Ramos (cell line): Measurements from ENCODE around the gene PPFIA2.

Experiments used
- in situ Hi-C: fragments of 300-500 bp; cut with MboI; formaldehyde crosslinking; loops from one replicate; pipeline ENCODE4 v1.14.3; 2022; ENCODE audit warnings: low sequenced_read_pairs; ENCODE audit not compliant: unreplicated experiment

PPFIA2 gene

DNA sequence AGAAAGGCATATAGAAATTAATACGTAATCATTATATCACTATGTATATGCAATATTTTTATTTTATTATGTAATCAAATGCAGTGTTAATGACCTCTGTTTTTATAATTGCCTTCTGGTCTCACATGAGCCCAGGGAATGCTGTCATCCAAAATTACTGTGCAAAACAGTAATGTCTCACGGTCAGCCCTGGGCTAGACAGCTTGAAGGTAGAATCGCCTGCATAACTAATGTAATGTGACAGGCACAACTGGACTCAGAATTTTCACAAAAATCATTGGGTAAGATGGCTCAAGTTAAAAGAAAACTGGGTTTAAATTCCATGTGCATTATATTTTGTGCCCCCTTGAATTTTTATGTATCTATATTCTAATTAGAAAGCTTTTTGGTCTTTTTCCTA lies 293.3 kb downstream of the PPFIA2 start:
- in situ Hi-C loops = no loop called here

DNA sequence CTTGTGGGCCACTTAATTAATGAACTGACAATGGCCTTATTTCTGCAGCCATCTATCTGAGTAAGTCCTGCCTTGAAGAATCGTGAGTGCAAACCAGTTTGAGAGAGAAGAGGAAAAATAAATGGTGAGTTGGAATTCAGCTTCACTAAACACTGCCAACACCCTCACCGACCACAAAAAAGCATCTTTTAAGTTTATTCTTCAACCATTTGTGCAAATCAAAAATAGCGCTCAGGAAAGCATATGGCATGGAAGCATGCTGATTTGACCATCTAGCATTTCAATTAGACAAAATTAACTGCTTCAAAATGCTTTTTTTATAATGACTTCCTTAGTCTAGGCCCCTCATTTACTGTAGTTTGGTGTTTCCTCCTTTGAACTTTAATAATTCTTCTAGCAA lies 294.0 kb downstream of the PPFIA2 start:
- in situ Hi-C loops = no loop called here

DNA sequence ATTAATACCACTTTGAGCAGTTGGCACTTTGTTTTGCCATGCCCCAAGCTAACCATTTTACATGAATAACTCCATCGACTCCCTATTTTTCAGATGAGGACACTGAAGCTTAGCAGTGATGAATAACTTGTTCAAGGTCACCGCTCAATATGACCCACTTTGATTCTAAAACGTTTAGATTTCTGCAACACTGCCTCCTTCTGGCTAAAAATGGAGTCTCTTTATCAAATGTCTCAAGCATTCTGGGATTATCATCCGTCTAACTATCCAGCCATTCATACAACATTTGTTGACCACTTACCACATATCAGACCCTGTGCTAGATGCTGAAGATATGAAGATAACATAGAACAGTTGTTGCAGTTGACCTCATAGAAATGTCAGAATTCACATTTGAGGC lies 298.0 kb downstream of the PPFIA2 start:
- in situ Hi-C loops = no loop called here

DNA sequence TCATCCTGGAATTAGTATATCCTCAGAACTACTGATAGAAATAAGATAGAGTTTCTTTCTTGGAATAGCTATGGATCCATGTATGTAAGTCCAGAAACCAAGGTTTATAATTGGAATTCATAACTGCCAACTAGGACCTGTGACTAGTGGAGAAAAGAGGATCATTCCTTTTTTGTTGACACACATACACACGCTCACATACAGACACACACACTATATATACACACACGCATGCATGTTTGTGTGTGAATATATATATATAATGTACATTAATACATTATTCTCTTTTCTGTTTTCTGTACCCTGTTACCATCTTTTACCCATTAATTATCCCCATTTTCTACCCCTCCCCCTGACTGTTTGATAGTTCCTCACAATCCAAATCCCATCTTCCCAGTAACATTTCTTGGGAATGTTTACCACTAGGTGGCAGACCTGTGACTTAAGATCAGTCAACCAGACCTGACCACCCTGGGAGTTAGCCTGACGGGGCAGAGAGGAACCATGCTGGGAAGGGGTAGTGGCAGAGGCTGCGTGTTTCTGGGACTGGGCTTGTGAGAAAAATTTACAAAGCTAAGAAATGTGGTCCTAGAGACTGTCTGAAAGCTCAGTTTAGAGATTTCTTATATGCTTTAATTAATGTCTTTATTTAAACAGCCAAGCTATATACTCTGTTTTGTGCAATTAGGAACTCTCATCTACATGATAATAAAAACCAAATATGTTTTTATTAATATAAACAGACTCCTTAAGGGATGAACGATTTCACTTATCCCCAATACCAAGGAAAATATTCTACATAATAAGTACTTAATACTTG lies 308.0 kb downstream of the PPFIA2 start:
- in situ Hi-C loops = no loop called here

DNA sequence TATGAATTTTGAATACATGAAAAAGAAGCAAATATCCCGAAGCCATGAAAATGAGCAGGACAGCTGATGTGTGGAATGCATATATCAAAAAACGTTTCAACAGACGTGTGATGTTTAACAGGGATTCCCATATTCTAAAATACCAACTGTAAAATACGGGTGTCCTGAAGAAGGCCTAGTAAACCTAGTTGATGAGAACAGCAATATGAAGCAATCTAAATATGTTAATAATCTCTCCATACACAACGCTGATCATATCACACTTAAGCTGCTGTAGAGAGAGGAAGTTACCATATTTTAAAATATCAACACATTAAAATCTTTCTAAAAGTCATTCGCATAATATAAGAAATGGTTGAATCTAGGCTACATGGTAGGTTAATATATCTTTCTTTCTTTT lies 317.5 kb downstream of the PPFIA2 start:
- in situ Hi-C loops = no loop called here

DNA sequence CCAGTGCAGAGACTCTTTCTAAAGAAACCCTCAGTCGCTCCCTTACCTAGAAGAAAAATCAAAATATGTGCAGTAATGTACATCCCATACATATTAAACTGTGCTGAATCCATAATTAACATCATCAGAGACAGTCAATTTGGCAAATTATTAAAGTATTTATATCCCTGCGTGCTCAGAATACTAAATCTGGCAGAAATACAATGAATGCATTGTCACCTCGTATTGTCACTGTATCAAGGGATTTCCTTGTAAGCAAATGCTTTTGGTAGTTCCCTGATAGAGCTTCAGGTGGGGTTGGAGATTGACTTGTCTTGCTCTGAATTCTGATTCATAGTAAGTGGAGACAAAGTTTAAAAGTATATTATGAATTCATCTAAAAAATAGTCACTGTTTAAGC lies 319.1 kb downstream of the PPFIA2 start:
- in situ Hi-C loops = no loop called here

DNA sequence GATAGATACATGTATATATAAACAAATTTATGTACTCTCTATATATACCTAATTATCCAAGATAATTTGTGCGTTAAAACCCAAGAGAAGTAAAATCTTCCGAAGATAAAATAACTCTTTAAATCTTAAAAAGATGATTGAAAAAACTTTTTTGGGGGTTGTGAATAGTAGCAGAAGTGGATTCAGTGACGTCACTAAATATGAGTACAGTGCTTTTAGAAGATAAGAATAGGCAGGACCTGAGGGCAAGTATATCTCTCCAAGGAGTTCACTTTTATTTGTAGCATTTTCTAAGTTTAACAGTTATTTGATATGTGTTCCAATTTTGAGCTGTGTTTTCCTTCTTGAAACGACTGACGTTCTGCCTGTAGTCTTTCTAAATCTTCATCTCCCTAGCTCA lies 319.8 kb downstream of the PPFIA2 start:
- in situ Hi-C loops = no loop called here

DNA sequence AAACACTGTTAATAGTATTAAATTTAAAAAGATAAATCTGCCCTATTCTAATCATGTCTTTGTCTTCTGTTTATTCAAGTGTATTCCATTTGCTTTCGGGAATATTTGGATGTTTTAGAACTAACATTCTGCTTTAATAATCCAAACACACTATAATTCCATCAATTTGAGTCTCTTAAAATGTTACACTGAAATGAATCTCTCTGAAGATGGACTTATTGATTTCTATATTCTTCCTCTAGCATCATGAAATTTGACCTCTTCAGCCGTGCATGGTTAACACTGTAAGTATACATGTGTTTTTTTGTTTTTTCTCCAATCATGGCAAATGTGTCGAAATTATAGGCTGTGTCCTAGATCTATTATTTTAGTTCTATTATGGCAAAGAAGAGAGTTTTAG lies 342.1 kb downstream of the PPFIA2 start:
- in situ Hi-C loops = no loop called here

DNA sequence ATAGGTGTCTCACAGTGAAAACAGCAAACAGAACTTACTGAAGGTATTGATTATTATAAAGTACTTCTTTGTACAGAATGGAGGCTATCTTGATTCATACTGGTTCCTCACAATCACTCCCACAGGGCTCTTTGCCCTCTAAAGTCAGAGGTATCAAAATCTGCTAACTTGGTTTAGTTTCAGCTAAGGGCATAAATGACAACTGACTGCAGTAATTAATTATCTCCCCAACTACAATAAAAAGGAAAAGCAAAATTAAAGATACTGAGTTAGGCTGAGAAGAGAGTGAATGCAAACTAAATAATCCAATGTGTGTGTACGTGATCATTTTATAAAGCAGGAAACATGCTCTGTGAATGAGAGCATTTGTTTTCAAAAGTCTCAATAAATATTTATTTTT lies 342.6 kb downstream of the PPFIA2 start:
- in situ Hi-C loops = no loop called here

DNA sequence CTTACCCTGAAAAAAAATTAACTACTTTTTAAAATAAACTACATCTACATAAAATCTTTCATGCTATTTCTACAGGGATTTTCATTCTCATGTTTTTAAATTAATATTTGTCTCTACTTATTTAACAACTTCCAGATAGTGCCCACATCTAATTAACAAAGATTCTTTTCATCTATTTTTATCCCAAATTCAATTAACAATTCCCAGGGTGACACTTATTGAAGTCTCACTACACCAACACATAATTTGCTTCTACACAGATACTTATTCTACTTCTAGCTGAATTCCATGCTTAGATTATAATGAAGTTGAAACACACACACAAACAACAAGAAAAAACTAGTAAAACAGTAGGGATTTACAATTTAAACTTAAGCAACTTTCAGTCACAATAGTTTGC lies 344.7 kb downstream of the PPFIA2 start:
- in situ Hi-C loops = no loop called here

DNA sequence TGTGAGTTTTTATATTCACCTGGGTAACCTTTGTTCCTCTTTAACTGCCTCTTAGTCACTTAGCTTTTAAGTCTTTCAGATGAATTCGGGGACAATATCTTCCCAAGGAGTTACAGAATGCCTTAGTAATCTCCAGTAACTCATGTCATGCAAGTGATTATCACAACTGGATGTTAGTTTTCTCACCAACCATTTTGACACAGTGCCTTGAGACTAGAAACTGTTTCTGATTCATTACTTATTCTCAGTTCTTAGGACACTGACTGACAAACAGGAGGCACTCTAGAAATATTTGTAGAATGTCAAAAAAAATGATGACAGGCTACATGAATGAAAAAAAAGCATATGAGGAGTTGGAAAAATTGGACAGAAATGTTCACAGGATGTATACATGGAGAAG lies 346.2 kb downstream of the PPFIA2 start:
- in situ Hi-C loops = no loop called here

DNA sequence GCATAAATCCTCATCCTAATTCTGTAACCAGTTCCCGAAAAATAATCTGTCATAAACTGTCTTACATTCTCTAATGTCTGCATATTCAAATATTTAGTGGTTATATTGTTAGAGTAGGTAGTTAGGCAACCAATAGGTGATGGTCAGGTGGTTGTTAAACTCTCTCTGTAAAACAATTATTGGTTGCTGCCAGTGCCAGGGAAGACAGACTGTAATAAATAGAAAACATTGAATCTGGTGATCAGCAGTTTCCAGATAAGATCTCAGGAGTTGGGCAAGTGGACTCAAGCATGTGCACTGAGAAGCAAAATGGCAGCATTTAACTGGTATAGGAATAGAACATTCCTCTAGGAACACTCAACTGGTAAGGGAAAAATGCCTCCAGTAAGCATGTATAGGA lies 355.8 kb downstream of the PPFIA2 start:
- in situ Hi-C loops = no loop called here

DNA sequence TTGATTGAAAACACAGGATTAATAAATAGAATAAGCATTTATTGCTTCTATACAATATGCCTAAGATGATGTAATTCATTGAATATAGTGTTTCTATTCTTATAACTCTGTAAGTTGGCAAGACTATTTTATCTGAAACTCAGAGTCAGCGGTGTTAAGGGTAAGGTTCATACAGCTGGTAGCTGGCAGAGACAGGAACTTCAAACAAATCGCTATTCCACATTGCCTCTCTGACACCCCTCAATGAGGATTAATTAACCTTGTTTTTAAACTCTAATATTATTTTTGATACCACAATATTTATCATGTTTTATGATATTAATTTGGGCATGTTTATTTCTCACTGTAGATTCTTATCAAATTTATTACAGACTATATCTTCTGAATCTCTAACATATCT lies 357.9 kb downstream of the PPFIA2 start:
- in situ Hi-C loops = no loop called here

DNA sequence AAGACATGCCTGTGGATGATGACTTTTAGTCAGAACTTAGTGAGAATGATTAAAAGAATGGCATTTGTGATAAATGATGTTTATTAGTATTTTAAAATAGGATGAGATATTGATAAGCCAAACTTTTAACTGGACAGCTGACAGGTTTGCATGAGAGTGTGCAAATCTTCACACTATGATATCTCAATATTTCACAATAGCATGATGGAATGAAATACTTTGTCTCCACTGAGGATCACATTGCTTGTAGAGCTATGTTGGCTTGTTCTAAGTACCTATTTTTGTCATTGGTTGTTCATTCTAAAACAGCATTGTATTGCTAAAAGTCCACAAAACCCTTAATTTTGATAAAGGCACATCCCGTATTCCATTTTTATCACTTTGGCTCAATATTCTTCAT lies 359.1 kb downstream of the PPFIA2 start:
- in situ Hi-C loops = no loop called here

DNA sequence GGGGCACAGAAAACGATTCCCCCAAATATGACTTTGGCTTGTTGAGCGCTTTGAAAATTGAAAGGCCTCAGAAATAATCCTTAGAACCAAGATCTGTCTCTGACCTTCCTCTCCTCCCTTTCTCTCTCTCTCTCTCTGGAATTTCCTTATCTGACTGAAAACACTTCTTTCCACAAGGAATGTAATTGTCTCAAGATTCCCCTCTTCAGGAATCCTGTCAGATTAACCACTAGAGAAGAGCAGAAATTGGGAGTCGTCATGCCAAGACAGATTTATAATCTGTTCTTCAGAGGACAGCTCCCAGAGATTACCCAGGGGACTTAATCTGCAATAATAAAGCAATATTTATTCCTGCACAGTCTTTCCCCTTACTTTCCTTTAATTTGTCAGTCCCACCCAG lies 363.7 kb downstream of the PPFIA2 start:
- in situ Hi-C loops = no loop called here

DNA sequence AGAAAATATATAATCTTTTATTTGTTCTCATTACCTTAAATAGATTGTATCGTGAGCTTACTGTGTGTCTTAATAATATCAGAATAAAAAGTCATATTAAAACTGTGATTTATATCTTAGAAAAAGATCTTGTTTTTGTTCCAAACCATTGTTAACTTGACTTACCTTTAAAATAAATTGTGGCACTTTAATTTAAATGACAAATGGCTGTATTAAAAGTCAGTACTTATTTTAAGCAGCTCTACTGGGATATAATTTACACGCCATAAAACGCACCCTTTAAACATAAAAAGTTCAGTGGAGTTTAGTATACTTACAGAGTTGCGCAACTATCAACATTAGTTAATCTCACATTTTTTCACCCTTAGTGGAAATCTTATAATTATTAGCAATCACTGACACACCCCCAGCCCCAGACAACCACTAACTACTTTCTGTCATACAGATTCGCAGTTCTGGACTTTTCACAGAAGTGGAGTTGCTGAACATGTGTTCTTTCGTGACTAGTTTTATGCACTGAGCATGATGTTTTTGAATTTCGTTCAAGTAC lies 369.5 kb downstream of the PPFIA2 start:
- in situ Hi-C loops = no loop called here

DNA sequence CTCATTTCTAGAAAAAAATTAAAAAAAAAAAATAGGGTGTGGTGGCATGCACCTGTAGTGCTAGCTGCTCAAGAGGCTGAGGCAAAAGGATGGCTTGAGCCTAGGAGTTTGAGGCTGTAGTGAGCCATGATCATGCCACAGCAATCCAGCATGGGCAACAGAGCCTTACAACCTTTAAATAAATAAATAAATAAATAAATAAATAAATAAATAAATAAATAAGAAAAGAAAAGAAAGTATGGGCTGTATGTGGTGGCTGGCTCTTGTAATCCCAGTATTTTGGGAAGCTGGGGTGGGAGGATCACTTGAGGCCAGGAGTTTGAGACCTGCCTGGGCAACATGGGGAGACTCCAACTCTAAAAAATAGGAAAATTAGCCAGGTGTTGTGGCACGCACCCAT lies 373.0 kb downstream of the PPFIA2 start:
- in situ Hi-C loops = no loop called here

DNA sequence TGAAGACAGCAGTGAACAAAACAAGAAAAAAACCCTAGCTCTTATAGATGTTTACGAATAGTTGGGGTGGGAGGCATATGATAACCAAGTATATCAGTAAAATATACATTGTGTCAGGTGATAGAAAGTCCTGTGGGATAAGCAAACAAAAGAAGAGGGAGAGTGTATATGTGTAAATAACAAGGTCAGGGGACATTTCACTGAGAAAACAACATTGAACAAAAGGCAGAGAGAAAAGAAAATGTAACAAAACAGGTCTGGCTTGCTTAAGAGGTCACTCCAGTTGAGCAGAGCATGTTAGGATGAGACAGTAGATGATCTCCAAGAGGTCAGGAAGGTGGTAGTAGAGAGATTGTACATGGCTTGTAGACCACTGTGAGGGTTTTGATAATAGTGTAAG lies 377.2 kb downstream of the PPFIA2 start:
- in situ Hi-C loops = no loop called here

DNA sequence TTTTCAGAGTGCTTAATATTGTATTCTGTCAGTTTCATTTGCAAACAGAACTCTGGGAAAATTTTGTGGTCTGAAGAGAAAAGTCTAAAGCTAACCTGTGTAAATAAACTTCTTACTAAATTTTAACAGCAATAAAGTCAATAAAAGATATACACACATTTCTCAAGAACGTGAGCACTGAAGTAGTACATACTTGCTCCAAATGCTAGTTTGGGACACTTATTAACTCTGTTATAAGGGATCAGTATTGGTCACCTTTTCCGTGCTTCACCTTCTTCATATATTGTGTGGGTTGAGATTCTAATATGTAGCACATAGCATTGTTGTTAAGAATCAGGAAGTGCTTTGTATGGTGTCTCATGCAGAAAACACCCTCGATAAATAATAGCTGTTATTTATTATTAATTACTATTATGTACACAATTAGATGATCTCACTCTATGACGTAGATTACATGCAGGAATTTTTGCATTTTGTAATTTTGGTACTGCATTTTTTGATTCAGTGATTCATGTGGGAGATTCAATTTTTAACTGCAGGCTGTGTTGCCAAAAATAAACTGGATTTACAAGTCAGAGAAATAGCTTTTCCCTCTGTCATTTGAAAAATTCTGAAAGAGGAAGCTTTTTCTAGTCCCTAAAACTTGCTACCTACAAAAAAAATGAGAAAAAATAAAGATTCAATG lies 380.4 kb downstream of the PPFIA2 start:
- in situ Hi-C loops = no loop called here

DNA sequence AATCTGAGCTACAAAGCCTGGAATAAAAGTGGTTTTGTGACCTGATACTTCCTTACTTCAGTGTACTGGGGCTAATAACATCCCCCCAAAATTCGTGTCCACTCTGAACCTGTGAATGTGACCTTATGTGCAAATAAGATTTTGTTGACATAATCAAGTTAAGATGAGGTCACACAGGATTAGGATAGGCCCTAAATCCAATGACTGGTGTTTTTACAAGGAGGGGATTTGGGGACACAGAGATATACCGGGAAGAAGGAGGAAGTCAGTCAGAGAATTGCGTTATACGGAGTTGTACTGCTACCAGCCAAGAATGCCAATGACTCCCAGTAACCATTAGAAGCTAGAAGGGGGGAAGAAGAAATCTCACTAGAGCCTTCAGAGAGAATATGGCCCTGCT lies 381.4 kb downstream of the PPFIA2 start:
- in situ Hi-C loops = no loop called here

DNA sequence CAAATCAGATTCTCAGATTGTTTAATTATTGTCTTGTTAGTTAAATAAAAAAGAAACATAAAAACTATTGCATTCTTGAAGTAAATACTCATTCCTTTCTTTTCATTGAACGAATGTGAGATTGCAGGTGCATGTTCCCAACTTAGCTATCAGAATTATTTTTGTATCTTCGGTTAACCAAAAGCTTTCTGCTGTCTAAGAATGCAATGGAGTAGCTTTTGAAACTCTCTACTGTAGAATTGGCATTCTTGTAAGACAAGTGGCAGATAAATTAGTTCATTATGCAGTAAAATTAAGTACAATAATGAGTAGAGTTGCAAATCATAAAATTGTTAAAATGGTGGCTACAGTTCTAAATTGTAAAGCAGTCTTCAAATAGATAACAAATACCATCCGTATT lies 383.2 kb downstream of the PPFIA2 start:
- in situ Hi-C loops = no loop called here

DNA sequence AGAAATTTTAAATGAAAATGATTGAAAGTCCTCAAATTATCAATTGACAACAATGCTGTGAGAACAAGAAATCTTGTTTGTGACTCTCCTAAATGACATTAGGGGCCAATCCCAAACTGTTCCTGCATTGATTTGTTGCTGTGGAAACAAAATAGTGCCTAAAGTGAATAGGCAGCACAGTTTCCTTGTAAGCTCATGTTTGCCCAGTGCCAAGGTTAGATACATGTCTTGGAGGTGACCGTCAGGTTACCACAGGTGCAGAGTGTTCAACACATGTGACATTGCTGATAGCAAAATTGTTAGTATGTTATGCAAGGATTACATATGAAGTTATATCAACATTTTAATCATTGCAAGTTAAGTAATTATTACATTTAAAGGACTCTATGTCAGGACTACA lies 388.7 kb downstream of the PPFIA2 start:
- in situ Hi-C loops = no loop called here
